ES-I3 (cell line): ENCODE results near the gene STRN4.

Experiments used
- H3K36me3 ChIP-seq: 2 replicates; pipeline ENCODE4 v1.6.1; 2013; ENCODE audit warnings: mild to moderate bottlenecking, low read length, control low read depth, moderate library complexity; ENCODE audit not compliant: insufficient read depth
- H3K4me1 ChIP-seq: 2 replicates; pipeline ENCODE4 v1.6.1; 2013; ENCODE audit warnings: mild to moderate bottlenecking, control low read depth, low read length; ENCODE audit not compliant: insufficient read depth
- H3K9ac ChIP-seq: 2 replicates; pipeline ENCODE4 v1.6.1; 2013; ENCODE audit warnings: low read depth, mild to moderate bottlenecking, low read length, moderate library complexity
- H3K9me3 ChIP-seq: 2 replicates; pipeline ENCODE4 v1.6.1; 2013; ENCODE audit warnings: mild to moderate bottlenecking, low read length, moderate library complexity; ENCODE audit not compliant: control insufficient read depth, insufficient read depth

The STRN4 gene

GRCh38 chr19:46739290-46739771 is 6.9 kb downstream of the STRN4 start:
- Histone ChIP-seq H3K9ac (no peak overlapping the region), H3K36me3 (peaks cover 4% of the 10 kb centered on the region; the same call in 1 of the 2 replicates), H3K4me1 (peaks cover 8% of the 10 kb centered on the region; the same call in 1 of the 2 replicates), H3K9me3 (no peaks in the 10 kb centered on the region)

DNA sequence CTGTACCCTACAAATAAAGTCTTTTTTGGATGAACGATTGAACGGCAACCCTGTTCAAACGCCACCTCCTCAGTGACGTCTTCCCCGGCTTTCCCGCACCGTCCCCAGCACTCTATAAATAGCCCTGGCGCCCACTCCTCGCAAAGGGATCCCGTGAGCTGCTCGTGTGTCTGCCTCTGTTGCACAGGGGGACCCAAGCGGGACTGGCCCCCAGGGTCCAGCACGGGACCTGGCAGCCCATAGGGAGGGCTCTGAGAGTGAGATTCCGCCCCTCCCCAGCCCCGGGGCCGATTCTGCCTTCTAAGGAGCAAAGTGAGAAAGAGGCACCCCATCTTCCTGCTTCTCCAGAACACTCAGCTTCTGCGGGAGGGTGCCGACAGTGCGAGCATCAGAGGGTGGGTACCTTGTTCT is 8.5 kb downstream of the STRN4 start:
- Histone ChIP-seq H3K4me1 (peaks cover 8% of the 10 kb centered on the region; the same call in 1 of the 2 replicates), H3K9ac (no peak overlapping the region), H3K36me3 (peaks cover 8% of the 10 kb centered on the region), H3K9me3 (no peaks in the 10 kb centered on the region)

DNA sequence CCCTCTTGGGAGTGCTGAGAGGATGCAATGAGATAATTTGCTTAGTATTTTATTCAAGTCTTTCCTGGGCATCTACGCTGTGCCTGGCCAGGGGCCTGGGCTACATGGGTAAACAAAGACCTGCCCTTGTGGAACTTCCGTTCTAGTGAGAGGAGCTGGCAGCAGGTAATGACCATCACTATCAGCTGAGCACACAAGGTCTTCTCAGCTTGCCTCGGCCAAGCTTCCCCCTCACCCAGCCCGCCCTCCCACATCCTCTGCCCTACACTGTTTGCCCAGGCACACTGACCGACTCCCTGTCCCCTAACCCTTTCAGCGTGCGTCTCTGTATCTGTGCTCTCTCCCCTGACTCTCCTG is 9.0 kb downstream of the STRN4 start:
- Histone ChIP-seq H3K9ac (no peak overlapping the region), H3K36me3 (peaks cover 8% of the 10 kb centered on the region), H3K4me1 (peaks cover 8% of the 10 kb centered on the region; the same call in 1 of the 2 replicates)

GRCh38 chr19:46736531-46737297 is 9.5 kb downstream of the STRN4 start:
- Histone ChIP-seq H3K36me3 (peaks cover 8% of the 10 kb centered on the region), H3K4me1 (peaks cover 3% of the 10 kb centered on the region; the same call in 1 of the 2 replicates), H3K9ac (no peak overlapping the region), H3K9me3 (no peaks in the 10 kb centered on the region)

More for the DNA sequence above, 9.0 kb downstream of the STRN4 start:
- no peaks in the 10 kb centered on the region for H3K9me3 ChIP-seq

- Histone ChIP-seq H3K9ac (no peak overlapping the region), H3K36me3 (peaks cover 8% of the 10 kb centered on the region), H3K4me1 (peaks cover 3% of the 10 kb centered on the region; the same call in 1 of the 2 replicates), H3K9me3 (no peaks in the 10 kb centered on the region)
Observed at GRCh38 chr19:46733690-46734292, 12.5 kb downstream of the STRN4 start.

- Histone ChIP-seq H3K9ac (no peak overlapping the region), H3K9me3 (no peaks in the 10 kb centered on the region), H3K4me1 (peaks cover 3% of the 10 kb centered on the region; the same call in 1 of the 2 replicates), H3K36me3 (peaks cover 4% of the 10 kb centered on the region)
Observed at GRCh38 chr19:46732966-46733689, 13.1 kb downstream of the STRN4 start.

GRCh38 chr19:46732172-46732938 is 13.9 kb downstream of the STRN4 start:
- peaks cover 6% of the 10 kb centered on the region for H3K36me3 ChIP-seq
- no peak overlapping the region for H3K9ac ChIP-seq
- peaks cover 3% of the 10 kb centered on the region; the same call in 1 of the 2 replicates for H3K4me1 ChIP-seq
- no peaks in the 10 kb centered on the region for H3K9me3 ChIP-seq

GRCh38 chr19:46731584-46731983 is 14.7 kb downstream of the STRN4 start:
- peaks cover 6% of the 10 kb centered on the region for H3K4me1 ChIP-seq
- no peaks in the 10 kb centered on the region for H3K9me3 ChIP-seq
- H3K9ac ChIP-seq = no peak overlapping the region
- H3K36me3 ChIP-seq = peaks cover 10% of the 10 kb centered on the region

GRCh38 chr19:46731007-46731501 is 15.2 kb downstream of the STRN4 start:
- no peak overlapping the region for H3K9ac ChIP-seq
- H3K9me3 ChIP-seq = no peaks in the 10 kb centered on the region
- peaks cover 11% of the 10 kb centered on the region for H3K36me3 ChIP-seq
- H3K4me1 ChIP-seq = peaks cover 8% of the 10 kb centered on the region

GRCh38 chr19:46730595-46730994 is 15.7 kb downstream of the STRN4 start:
- peaks cover 8% of the 10 kb centered on the region for H3K4me1 ChIP-seq
- H3K9me3 ChIP-seq = no peaks in the 10 kb centered on the region
- no peak overlapping the region for H3K9ac ChIP-seq
- H3K36me3 ChIP-seq = peaks cover 11% of the 10 kb centered on the region

DNA sequence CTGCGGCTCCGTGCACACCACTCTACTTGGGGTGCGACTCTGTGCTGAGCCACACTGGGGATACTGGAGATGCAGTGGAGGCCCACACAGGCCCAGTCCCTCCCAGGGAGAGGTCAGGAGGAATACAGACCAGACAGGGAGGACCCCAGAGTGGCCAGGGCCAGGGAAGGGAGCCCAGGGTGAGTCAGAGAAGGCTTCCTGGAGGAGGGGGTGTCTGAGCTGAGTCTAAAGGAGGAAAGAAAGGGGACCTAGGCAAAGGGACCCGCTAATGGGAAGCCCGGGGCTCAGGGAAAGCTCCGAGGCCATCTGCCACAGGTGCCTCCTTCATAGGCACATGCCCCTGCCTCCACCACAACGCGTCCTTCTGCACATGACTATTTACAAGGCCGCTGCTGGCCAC is 16.1 kb downstream of the STRN4 start:
- peaks cover 8% of the 10 kb centered on the region for H3K4me1 ChIP-seq
- H3K36me3 ChIP-seq = peaks cover 11% of the 10 kb centered on the region
- no peaks in the 10 kb centered on the region for H3K9me3 ChIP-seq
- H3K9ac ChIP-seq = no peak overlapping the region

DNA sequence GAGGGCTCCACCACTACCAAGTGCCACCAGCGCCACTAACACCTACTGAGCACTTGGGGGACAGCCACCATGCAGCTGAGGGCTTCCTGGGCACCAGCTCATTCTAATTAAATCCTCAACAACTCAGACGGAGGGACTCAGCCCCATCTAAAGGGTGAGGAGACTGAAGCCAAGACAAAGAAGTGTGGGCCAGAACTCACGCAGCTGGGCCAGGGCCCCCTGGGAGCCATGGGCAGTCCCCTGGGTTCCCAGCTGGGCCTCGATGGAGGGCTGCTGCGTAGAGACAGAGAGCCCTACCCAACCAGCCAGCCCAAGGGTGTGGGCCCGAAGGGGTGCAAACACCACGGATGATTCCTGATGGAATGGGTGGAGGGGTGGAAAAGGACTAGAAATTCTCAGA is 16.6 kb downstream of the STRN4 start:
- Histone ChIP-seq H3K9ac (no peak overlapping the region), H3K9me3 (no peaks in the 10 kb centered on the region), H3K36me3 (peaks cover 11% of the 10 kb centered on the region), H3K4me1 (peaks cover 8% of the 10 kb centered on the region)

GRCh38 chr19:46728693-46729339 is 17.4 kb downstream of the STRN4 start:
- Histone ChIP-seq H3K9me3 (no peaks in the 10 kb centered on the region), H3K36me3 (peaks cover 11% of the 10 kb centered on the region), H3K9ac (no peak overlapping the region), H3K4me1 (peaks cover 8% of the 10 kb centered on the region)
